ENCODE measurements around the gene ECEL1. TPM values are rescaled to one million over a fixed set of nuclear protein-coding genes. Genes with fewer than 3 reads are reported as not detected.

ECEL1 gene
- total RNA-seq, 4 donors from 2014 or later, result 0.10 to 0.39 TPM; not detected in 2

- no peak overlapping the region for H3K4me3 ChIP-seq (ENCODE audit: low read depth, poor library complexity, severe bottlenecking)
- intact Hi-C loops (cut with DNase I; ENCODE audit: low total_unique reads), result no loop called here
- TF ChIP-seq POLR2A (IDR thresholded peaks at IDR 0.05), result no peak
- TF ChIP-seq CTCF (IDR thresholded peaks at IDR 0.05), result no peak
- DNase-seq (ENCODE audit: low spot score in 2 of 2), result no peak
- 76 to 82% methylated on average over 10 of the region's 10 CpGs for WGBS, 2 donors
These were observed 6.3 kb upstream of the ECEL1 start for GRCh38 chr2:232493701-232494474.

GRCh38 chr2:232492963-232493700 is 5.5 kb upstream of the ECEL1 start:
- WGBS, 2 donors, result 86% methylated on average over 18 to 23 of the region's 24 CpGs
- DNase-seq (ENCODE audit: low spot score in 2 of 2), result no peak
- TF ChIP-seq POLR2A (IDR thresholded peaks at IDR 0.05) (no peak), CTCF (IDR thresholded peaks at IDR 0.05) (no peak)
- intact Hi-C loops (cut with DNase I; ENCODE audit: low total_unique reads), result no loop called here
- no peak overlapping the region for H3K4me3 ChIP-seq (ENCODE audit: low read depth, poor library complexity, severe bottlenecking)

GRCh38 chr2:232492236-232492848 is 4.7 kb upstream of the ECEL1 start:
- 60 to 71% methylated on average over 8 of the region's 8 CpGs for WGBS, 2 donors
- DNase-seq (ENCODE audit: low spot score in 2 of 2), result no peak
- TF ChIP-seq CTCF (IDR thresholded peaks at IDR 0.05), result no peak
- intact Hi-C loops (cut with DNase I; ENCODE audit: low total_unique reads), result no loop called here
- no peak overlapping the region for H3K4me3 ChIP-seq (ENCODE audit: low read depth, poor library complexity, severe bottlenecking)

- intact Hi-C loops (cut with DNase I; ENCODE audit: low total_unique reads), result no loop called here
- DNase-seq (ENCODE audit: low spot score in 2 of 2), result no peak
- H3K4me3 ChIP-seq (ENCODE audit: low read depth, poor library complexity, severe bottlenecking), result no peak overlapping the region
- 84 to 94% methylated on average over 11 to 12 of the region's 12 CpGs for WGBS, 2 donors
- TF ChIP-seq CTCF (IDR thresholded peaks at IDR 0.05), result no peak
- no peak for TF ChIP-seq POLR2A (IDR thresholded peaks at IDR 0.05)
These were observed 3.6 kb upstream of the ECEL1 start for GRCh38 chr2:232491139-232491780.

- WGBS, 2 donors, result 83 to 86% methylated on average over 18 to 30 of the region's 30 CpGs
- TF ChIP-seq POLR2A (IDR thresholded peaks at IDR 0.05) (no peak), CTCF (IDR thresholded peaks at IDR 0.05) (no peak)
- no peak for DNase-seq (ENCODE audit: low spot score in 2 of 2)
- intact Hi-C loops (cut with DNase I; ENCODE audit: low total_unique reads), result no loop called here
- H3K4me3 ChIP-seq (ENCODE audit: low read depth, poor library complexity, severe bottlenecking), result no peak overlapping the region
These were observed 2.8 kb upstream of the ECEL1 start for GRCh38 chr2:232490221-232491138.
